K562 (cell line): Measurements from ENCODE around the gene P2RX1. TPM values are rescaled to one million over a fixed set of nuclear protein-coding genes. Genes with fewer than 3 reads are reported as not detected.
A peak's percentile ranks its signal among the peaks of the same experiment; 100 is the strongest.

ENCODE experiments used
- CBX5 ChIP-seq: IDR thresholded peaks from 2 replicates; pipeline ENCODE4 v1.6.1; 2014; ENCODE audit warnings: low read depth, borderline replicate concordance
- HNRNPK ChIP-seq: fragments of 200-400 bp; formaldehyde crosslinking; IDR thresholded peaks from one replicate; pipeline ENCODE4 v1.6.1; 2018; ENCODE audit warnings: mild to moderate bottlenecking, low read depth, low read length; ENCODE audit not compliant: poor library complexity, severe bottlenecking
- ID3 ChIP-seq, 2 experiments: fragments of 250-450 bp in 1 of 2; fragments of 450-650 bp in 1 of 2; sonication (Bioruptor Pico) in 1 of 2; IDR thresholded peaks; 2 replicates each; pipeline versions ENCODE4 v1.6.1 to v1.8.0; 2016 to 2021; ENCODE audit warnings: mild to moderate bottlenecking in 2 of 2, moderate library complexity in 2 of 2, missing compliant biosample characterization in 1 of 2, missing genetic modification characterization in 1 of 2
- JUNB ChIP-seq: fragments of 450-650 bp; formaldehyde crosslinking; conservative IDR thresholded peaks from 2 replicates; pipeline ENCODE4 v1.4.0; 2020; ENCODE audit warnings: mild to moderate bottlenecking
- MECOM ChIP-seq: fragments of 250-450 bp; sonication (Bioruptor Pico); IDR thresholded peaks from 2 replicates; pipeline ENCODE4 v1.8.0; 2022; ENCODE audit warnings: inconsistent platforms
- MIER1 ChIP-seq: fragments of 450-650 bp; IDR thresholded peaks from 2 replicates; pipeline ENCODE4 v1.6.1; 2016; ENCODE audit warnings: antibody characterized with exemption, mild to moderate bottlenecking, low read depth
- RAD21 ChIP-seq, 2 experiments: fragments of 250-450 bp in 1 of 2; fragments of 450-650 bp in 1 of 2; sonication (Bioruptor Pico) in 1 of 2; formaldehyde crosslinking in 1 of 2; IDR thresholded peaks in 1 of 2; conservative IDR thresholded peaks in 1 of 2; 2 replicates each; pipeline versions ENCODE4 v1.4.0 to v1.8.0; 2020 to 2022; ENCODE audit warnings: mild to moderate bottlenecking in 2 of 2, moderate library complexity in 1 of 2
- TFAP4 ChIP-seq: sonication (generic); formaldehyde crosslinking; IDR thresholded peaks from 2 replicates; pipeline ENCODE4 v1.8.0; 2022; ENCODE audit warnings: missing genetic modification reagents, mild to moderate bottlenecking, moderate library complexity, borderline replicate concordance
- ZBTB33 ChIP-seq: sonication (generic); formaldehyde crosslinking; IDR thresholded peaks from 2 replicates; pipeline ENCODE4 v1.8.1; 2023; ENCODE audit warnings: mild to moderate bottlenecking, missing genetic modification reagents
- ZFP91 ChIP-seq: sonication (generic); formaldehyde crosslinking; IDR thresholded peaks from 2 replicates; pipeline ENCODE4 v1.8.0; 2022; ENCODE audit warnings: mild to moderate bottlenecking, missing genetic modification reagents
- ZHX1 ChIP-seq: fragments of 150-350 bp; conservative IDR thresholded peaks from 2 replicates; pipeline ENCODE4 v1.6.1; 2014; ENCODE audit warnings: low read length
- ZNF124 ChIP-seq: sonication (generic); formaldehyde crosslinking; IDR thresholded peaks from 2 replicates; pipeline ENCODE4 v1.8.1; 2022; ENCODE audit warnings: missing genetic modification reagents
- ZNF655 ChIP-seq: fragments of 250-450 bp; sonication (Bioruptor Pico); IDR thresholded peaks from 2 replicates; pipeline ENCODE4 v1.5.0; 2021
- ZNF668 ChIP-seq: fragments of 250-450 bp; sonication (Bioruptor Pico); IDR thresholded peaks from 2 replicates; pipeline ENCODE4 v1.8.0; 2022; ENCODE audit warnings: mild to moderate bottlenecking, inconsistent platforms
- polyA plus RNA-seq, 8 experiments: library from polyadenylated mRNA; depleted of rRNA in 4 of 8; stranded (reverse) in 5 of 8; unstranded in 3 of 8; fragments of >200 nt; fragmentation: Nextera tagmentation in 2 of 8; fragmentation: Illumina TruSeq in 1 of 8; extraction: Ambion mirVana in 2 of 8; extraction: Trizol in 1 of 8; gene quantifications; 2 replicates each; pipeline versions ENCODE4 v1.2.1 to v1.2.3, GENCODE V29; 2011 to 2014; ENCODE audit warnings: inconsistent platforms in 1 of 8, missing spikeins in 1 of 8
- total RNA-seq, 7 experiments: library from RNA; depleted of rRNA in 6 of 7; stranded (reverse); fragments of >200 nt in 6 of 7; fragmentation: Illumina TruSeq in 2 of 7; extraction: Trizol in 2 of 7; gene quantifications; 2 replicates each; pipeline versions ENCODE4 v1.2.1 to v1.2.3, GENCODE V29; 2011 to 2021; ENCODE audit warnings: low replicate concordance in 1 of 7

P2RX1 gene
- total and polyA plus RNA-seq, 9 of the 15 experiments (the other 6 are each of a cell fraction or from before 2014, with no cell fraction given) = 0.27 to 20.3 (median 10.3) TPM

- TF ChIP-seq ZHX1 (no peak), RAD21 (CRISPR knock-in tag; conservative IDR thresholded peaks at IDR 0.05 in 1 of 2, IDR thresholded peaks at IDR 0.05 in 1 of 2) (peak; percentile 52 to 79; a peak in 3 of 4 replicates), MIER1 (no peak), ZBTB33 (CRISPR knock-in tag) (peak; percentile 50; the same call in 1 of the 2 replicates), TFAP4 (peak; percentile 57; the same call in 1 of the 2 replicates), ZFP91 (CRISPR knock-in tag) (no peak), ZNF668 (CRISPR knock-in tag) (no peak), ZNF655 (CRISPR knock-in tag) (no peak), ID3 (CRISPR knock-in tag; IDR thresholded peaks at IDR 0.05) (no peak), ID3 (tag; IDR thresholded peaks at IDR 0.05) (no peak), ZNF124 (CRISPR knock-in tag) (no peak), MECOM (CRISPR knock-in tag) (no peak), CBX5 (no peak), JUNB (CRISPR knock-in tag) (no peak), HNRNPK (no peak)
Observed at GRCh38 chr17:3913531-3914311, 2.5 kb downstream of the P2RX1 start (continued).
